H1 (cell line): ENCODE results near the gene SMIM35.

ENCODE experiments used
- CBX8 ChIP-seq: fragments of 300-800, 300-1000 bp; sonication (generic); IDR thresholded peaks from 2 replicates; pipeline ENCODE4 v1.7.1; 2016; ENCODE audit warnings: low read depth, low read length, borderline replicate concordance
- CTCF ChIP-seq, 3 experiments: IDR thresholded peaks; 1 replicate in 2 of 3; 2 replicates in 1 of 3; pipeline versions ENCODE4 v1.5.1 to v1.6.1; 2011; ENCODE audit warnings: low read length in 3 of 3, mild to moderate bottlenecking in 3 of 3, inconsistent platforms in 2 of 3, low read depth in 1 of 3, moderate library complexity in 1 of 3; ENCODE audit not compliant: insufficient read depth in 1 of 3; ENCODE audit errors: control extremely low read depth in 1 of 3
- EP300 ChIP-seq, 2 experiments: IDR thresholded peaks; 1 replicate in 1 of 2; 2 replicates in 1 of 2; pipeline ENCODE4 v1.6.1; 2011 to 2012; ENCODE audit warnings: low read depth in 2 of 2, low read length in 2 of 2, mild to moderate bottlenecking in 2 of 2, borderline replicate concordance in 1 of 2, inconsistent platforms in 1 of 2, moderate library complexity in 1 of 2
- GTF2F1 ChIP-seq: IDR thresholded peaks from 2 replicates; pipeline ENCODE4 v1.6.1; 2012; ENCODE audit warnings: low read depth, low read length, improper control_type of control experiment, borderline replicate concordance
- POLR2A ChIP-seq, 2 experiments: IDR thresholded peaks; 1 replicate in 1 of 2; 2 replicates in 1 of 2; pipeline ENCODE4 v1.6.1; 2011; ENCODE audit warnings: low read depth in 2 of 2, low read length in 2 of 2, mild to moderate bottlenecking in 2 of 2; ENCODE audit errors: control extremely low read depth in 1 of 2
- POU5F1 ChIP-seq: IDR thresholded peaks from 2 replicates; pipeline ENCODE4 v1.6.1; 2011; ENCODE audit warnings: low read depth, mild to moderate bottlenecking, low read length, moderate library complexity
- SIX5 ChIP-seq: IDR thresholded peaks from 2 replicates; pipeline ENCODE4 v1.6.1; 2011; ENCODE audit warnings: mild to moderate bottlenecking, low read depth, low read length
- SP1 ChIP-seq: IDR thresholded peaks from 2 replicates; pipeline ENCODE4 v1.6.1; 2011; ENCODE audit warnings: low read depth, low read length
- USF2 ChIP-seq: IDR thresholded peaks from 2 replicates; pipeline ENCODE4 v1.6.1; 2011; ENCODE audit warnings: low read length, improper control_type of control experiment
- YY1 ChIP-seq: IDR thresholded peaks from 2 replicates; pipeline ENCODE4 v1.6.1; 2011; ENCODE audit warnings: low read depth, mild to moderate bottlenecking, low read length

DNA sequence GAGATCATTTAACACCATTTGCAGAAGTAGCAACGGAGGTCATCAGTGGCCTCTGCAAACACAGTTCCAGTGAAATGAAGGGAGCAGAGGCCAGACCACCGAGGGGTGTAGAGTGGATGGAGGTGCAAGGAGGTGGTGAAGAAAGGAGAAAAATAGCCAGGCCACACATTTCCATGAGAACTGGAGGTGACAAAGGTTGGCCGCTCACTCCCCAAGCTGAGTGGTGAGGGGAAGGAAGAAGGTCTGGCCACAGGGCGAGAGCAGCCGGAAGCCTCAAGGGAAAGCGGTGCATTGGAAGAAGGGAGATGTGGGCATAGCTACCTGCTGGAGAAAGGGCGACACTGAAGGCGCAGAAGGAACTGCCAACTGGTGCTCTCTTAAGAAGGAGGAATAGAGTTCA lies 30.0 kb downstream of the SMIM35 start:
- TF ChIP-seq CTCF (IDR thresholded peaks at IDR 0.05; ENCODE audit: control extremely low read depth in 1 of 3, insufficient read depth in 1 of 3, low read depth in 1 of 3, low read length in 3 of 3) (no peak), SIX5 (no peak), SP1 (no peak), POLR2A (IDR thresholded peaks at IDR 0.05; ENCODE audit: control extremely low read depth in 1 of 2, low read depth in 2 of 2, low read length in 2 of 2) (no peak), GTF2F1 (no peak), USF2 (no peak), EP300 (IDR thresholded peaks at IDR 0.05; ENCODE audit: borderline replicate concordance in 1 of 2, low read depth in 2 of 2, low read length in 2 of 2) (no peak), YY1 (no peak), POU5F1 (no peak), CBX8 (no peak)
